HEK293 (cell line): ENCODE measurements around the gene RGS14.

ENCODE experiments used
- FEZF1 ChIP-seq: fragments of 450-650 bp; formaldehyde crosslinking; IDR thresholded peaks from 2 replicates; pipeline ENCODE4 v1.5.1; 2016; ENCODE audit warnings: missing biosample characterization, missing genetic modification characterization
- GLI2 ChIP-seq: fragments of 450-650 bp; formaldehyde crosslinking; IDR thresholded peaks from 2 replicates; pipeline ENCODE4; 2017; ENCODE audit warnings: missing biosample characterization, missing genetic modification characterization, low read depth, borderline replicate concordance
- IKZF3 ChIP-seq: fragments of 450-650 bp; IDR thresholded peaks from 2 replicates; pipeline ENCODE4 v1.5.0; 2018; ENCODE audit warnings: missing biosample characterization, mild to moderate bottlenecking, missing genetic modification characterization, moderate library complexity
- KLF8 ChIP-seq: fragments of 450-650 bp; formaldehyde crosslinking; IDR thresholded peaks from 2 replicates; pipeline ENCODE4 v1.5.1; 2016; ENCODE audit warnings: missing biosample characterization, missing genetic modification characterization
- MEIS1 ChIP-seq: sonication (generic); formaldehyde crosslinking; IDR thresholded peaks from 2 replicates; pipeline ENCODE4 v1.8.1; 2022; ENCODE audit warnings: missing genetic modification reagents, mild to moderate bottlenecking, borderline replicate concordance
- OVOL3 ChIP-seq: fragments of 450-650 bp; formaldehyde crosslinking; IDR thresholded peaks from 2 replicates; pipeline ENCODE4 v1.5.1; 2016; ENCODE audit warnings: missing biosample characterization, missing genetic modification characterization
- SP2 ChIP-seq: fragments of 450-650 bp; formaldehyde crosslinking; IDR thresholded peaks from 2 replicates; pipeline ENCODE4 v1.5.1; 2016; ENCODE audit warnings: missing biosample characterization, missing genetic modification characterization
- YY2 ChIP-seq: fragments of 450-650 bp; formaldehyde crosslinking; IDR thresholded peaks from 2 replicates; pipeline ENCODE4 v1.5.1; 2016; ENCODE audit warnings: missing biosample characterization, missing genetic modification characterization
- ZBTB20 ChIP-seq: fragments of 450-650 bp; formaldehyde crosslinking; IDR thresholded peaks from 2 replicates; pipeline ENCODE4 v1.5.1; 2016; ENCODE audit warnings: missing biosample characterization, missing genetic modification characterization
- ZBTB8A ChIP-seq: fragments of 450-650 bp; formaldehyde crosslinking; IDR thresholded peaks from 2 replicates; pipeline ENCODE4 v1.5.1; 2016; ENCODE audit warnings: missing biosample characterization, missing genetic modification characterization
- ZNF184 ChIP-seq: fragments of 450-650 bp; IDR thresholded peaks from 2 replicates; pipeline ENCODE4 v1.5.1; 2018; ENCODE audit warnings: missing biosample characterization, mild to moderate bottlenecking, missing genetic modification characterization
- ZNF2 ChIP-seq: fragments of 450-650 bp; formaldehyde crosslinking; IDR thresholded peaks from 2 replicates; pipeline ENCODE4 v1.5.1; 2016; ENCODE audit warnings: missing biosample characterization, missing genetic modification characterization
- ZNF248 ChIP-seq: fragments of 450-650 bp; formaldehyde crosslinking; IDR thresholded peaks from 2 replicates; pipeline ENCODE4 v1.5.1; 2017; ENCODE audit warnings: missing biosample characterization, missing genetic modification characterization
- ZNF335 ChIP-seq: fragments of 450-650 bp; formaldehyde crosslinking; conservative IDR thresholded peaks from 2 replicates; pipeline ENCODE4 v1.5.1; 2016; ENCODE audit warnings: missing biosample characterization, missing genetic modification characterization
- ZNF350 ChIP-seq: fragments of 450-650 bp; formaldehyde crosslinking; IDR thresholded peaks from 2 replicates; pipeline ENCODE4 v1.5.0; 2017; ENCODE audit warnings: missing biosample characterization, mild to moderate bottlenecking, missing genetic modification characterization
- ZNF48 ChIP-seq: fragments of 450-650 bp; formaldehyde crosslinking; IDR thresholded peaks from 2 replicates; pipeline ENCODE4 v1.5.1; 2016; ENCODE audit warnings: missing biosample characterization, missing genetic modification characterization
- ZNF501 ChIP-seq: fragments of 450-650 bp; formaldehyde crosslinking; IDR thresholded peaks from 2 replicates; pipeline ENCODE4 v1.5.1; 2016; ENCODE audit warnings: missing biosample characterization, missing genetic modification characterization
- ZNF561 ChIP-seq: fragments of 450-650 bp; IDR thresholded peaks from 2 replicates; pipeline ENCODE4 v1.5.1; 2018; ENCODE audit warnings: missing biosample characterization, missing genetic modification characterization, borderline replicate concordance
- ZNF624 ChIP-seq: fragments of 450-650 bp; formaldehyde crosslinking; IDR thresholded peaks from 2 replicates; pipeline ENCODE4 v1.5.1; 2017; ENCODE audit warnings: missing biosample characterization, missing genetic modification characterization
- ZNF629 ChIP-seq: fragments of 450-650 bp; formaldehyde crosslinking; IDR thresholded peaks from 2 replicates; pipeline ENCODE4 v1.5.1; 2017; ENCODE audit warnings: missing biosample characterization, missing genetic modification characterization
- ZNF677 ChIP-seq: fragments of 450-650 bp; IDR thresholded peaks from 2 replicates; pipeline ENCODE4 v1.5.0; 2018; ENCODE audit warnings: missing biosample characterization, mild to moderate bottlenecking, missing genetic modification characterization, moderate library complexity
- ZNF701 ChIP-seq: fragments of 450-650 bp; formaldehyde crosslinking; IDR thresholded peaks from 2 replicates; pipeline ENCODE4 v1.5.1; 2016; ENCODE audit warnings: missing biosample characterization, missing genetic modification characterization
- ZNF707 ChIP-seq: fragments of 450-650 bp; formaldehyde crosslinking; IDR thresholded peaks from 2 replicates; pipeline ENCODE4 v1.5.1; 2016; ENCODE audit warnings: missing biosample characterization, missing genetic modification characterization
- ZSCAN23 ChIP-seq: fragments of 450-650 bp; formaldehyde crosslinking; IDR thresholded peaks from 2 replicates; pipeline ENCODE4 v1.5.1; 2016; ENCODE audit warnings: missing biosample characterization, missing genetic modification characterization
- TF ChIP-seq, protein P1 (sequence below): fragments of 450-650 bp; formaldehyde crosslinking; IDR thresholded peaks from 2 replicates; pipeline ENCODE4 v1.5.1; 2016; ENCODE audit warnings: missing biosample characterization, missing genetic modification characterization
- TF ChIP-seq, protein P2 (sequence below): fragments of 450-650 bp; formaldehyde crosslinking; IDR thresholded peaks from 2 replicates; pipeline ENCODE4 v1.5.1; 2016; ENCODE audit warnings: missing biosample characterization, missing genetic modification characterization, low read depth
- TF ChIP-seq, protein P3 (sequence below): sonication (generic); formaldehyde crosslinking; IDR thresholded peaks from 2 replicates; pipeline ENCODE4 v1.8.1; 2022; ENCODE audit warnings: mild to moderate bottlenecking, moderate library complexity, missing genetic modification reagents
- TF ChIP-seq, protein P4 (sequence below): fragments of 450-650 bp; formaldehyde crosslinking; IDR thresholded peaks from 2 replicates; pipeline ENCODE4; 2016; ENCODE audit warnings: missing biosample characterization, missing genetic modification characterization
- TF ChIP-seq, protein P5 (sequence below): fragments of 450-650 bp; formaldehyde crosslinking; IDR thresholded peaks from 2 replicates; pipeline ENCODE4 v1.5.1; 2016; ENCODE audit warnings: missing biosample characterization, missing genetic modification characterization
- TF ChIP-seq, protein P6 (sequence below): fragments of 450-650 bp; formaldehyde crosslinking; IDR thresholded peaks from 2 replicates; pipeline ENCODE4 v1.5.1; 2016; ENCODE audit warnings: missing biosample characterization, missing genetic modification characterization

RGS14 gene

DNA sequence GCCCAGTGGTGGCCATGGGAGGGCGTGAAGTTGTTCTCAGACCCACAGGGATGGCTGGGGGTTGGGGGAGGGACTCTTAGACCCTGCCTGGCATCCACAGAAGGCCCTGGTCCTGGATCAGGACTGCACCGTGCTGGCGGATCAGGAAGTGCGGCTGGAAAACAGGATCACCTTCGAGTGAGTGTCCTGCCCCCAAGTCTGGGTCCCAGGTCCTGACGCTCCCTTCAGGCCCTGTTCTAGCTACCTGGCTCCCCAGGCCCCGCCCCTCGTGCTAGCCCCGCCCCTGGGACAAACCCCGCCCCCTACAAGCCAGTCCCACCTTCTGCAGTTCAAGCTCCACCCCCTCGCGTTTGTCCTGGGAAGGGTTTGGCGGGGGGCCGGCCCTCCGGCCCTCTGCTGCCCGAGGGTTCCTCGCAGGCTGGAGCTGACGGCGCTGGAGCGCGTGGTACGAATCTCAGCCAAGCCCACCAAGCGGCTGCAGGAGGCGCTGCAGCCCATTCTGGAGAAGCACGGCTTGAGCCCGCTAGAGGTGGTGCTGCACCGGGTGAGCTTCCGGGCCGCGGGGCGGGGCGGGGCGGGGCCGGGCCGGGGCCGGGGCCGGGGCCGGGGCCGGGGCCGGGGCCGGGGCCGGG lies 12.9 kb downstream of the RGS14 start (continued):
- TF ChIP-seq, protein P1, sequence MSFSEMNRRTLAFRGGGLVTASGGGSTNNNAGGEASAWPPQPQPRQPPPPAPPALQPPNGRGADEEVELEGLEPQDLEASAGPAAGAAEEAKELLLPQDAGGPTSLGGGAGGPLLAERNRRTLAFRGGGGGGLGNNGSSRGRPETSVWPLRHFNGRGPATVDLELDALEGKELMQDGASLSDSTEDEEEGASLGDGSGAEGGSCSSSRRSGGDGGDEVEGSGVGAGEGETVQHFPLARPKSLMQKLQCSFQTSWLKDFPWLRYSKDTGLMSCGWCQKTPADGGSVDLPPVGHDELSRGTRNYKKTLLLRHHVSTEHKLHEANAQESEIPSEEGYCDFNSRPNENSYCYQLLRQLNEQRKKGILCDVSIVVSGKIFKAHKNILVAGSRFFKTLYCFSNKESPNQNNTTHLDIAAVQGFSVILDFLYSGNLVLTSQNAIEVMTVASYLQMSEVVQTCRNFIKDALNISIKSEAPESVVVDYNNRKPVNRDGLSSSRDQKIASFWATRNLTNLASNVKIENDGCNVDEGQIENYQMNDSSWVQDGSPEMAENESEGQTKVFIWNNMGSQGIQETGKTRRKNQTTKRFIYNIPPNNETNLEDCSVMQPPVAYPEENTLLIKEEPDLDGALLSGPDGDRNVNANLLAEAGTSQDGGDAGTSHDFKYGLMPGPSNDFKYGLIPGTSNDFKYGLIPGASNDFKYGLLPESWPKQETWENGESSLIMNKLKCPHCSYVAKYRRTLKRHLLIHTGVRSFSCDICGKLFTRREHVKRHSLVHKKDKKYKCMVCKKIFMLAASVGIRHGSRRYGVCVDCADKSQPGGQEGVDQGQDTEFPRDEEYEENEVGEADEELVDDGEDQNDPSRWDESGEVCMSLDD (tag by site-specific recombination): no peak
- TF ChIP-seq IKZF3 (peak; percentile 75), GLI2 (tag by site-specific recombination) (no peak), ZNF248 (tag by site-specific recombination) (no peak), ZBTB8A (tag by site-specific recombination) (peak; percentile 51; the same call in 1 of the 2 replicates), ZNF48 (tag by site-specific recombination) (no peak), ZNF629 (tag by site-specific recombination) (0 out of 2 replicates have a peak, but pooled peaks have one; percentile 19), ZNF501 (tag by site-specific recombination) (no peak), ZNF335 (tag by site-specific recombination) (peak; percentile 88), ZNF677 (tag by site-specific recombination) (no peak), ZNF184 (tag by site-specific recombination) (no peak), ZNF624 (tag by site-specific recombination) (no peak), SP2 (tag by site-specific recombination) (peak; percentile 84), MEIS1 (CRISPR knock-in tag) (no peak), ZNF701 (tag by site-specific recombination) (no peak), FEZF1 (no peak), ZBTB20 (tag by site-specific recombination) (peak; percentile 55; the same call in 1 of the 2 replicates), ZNF350 (tag by site-specific recombination) (no peak), OVOL3 (tag by site-specific recombination) (no peak), KLF8 (tag by site-specific recombination) (peak; percentile 58; the same call in 1 of the 2 replicates), ZNF707 (tag by site-specific recombination) (no peak), ZNF561 (tag by site-specific recombination) (no peak), ZSCAN23 (tag by site-specific recombination) (no peak), ZNF2 (no peak), YY2 (tag by site-specific recombination) (no peak)
- TF ChIP-seq, protein P2, sequence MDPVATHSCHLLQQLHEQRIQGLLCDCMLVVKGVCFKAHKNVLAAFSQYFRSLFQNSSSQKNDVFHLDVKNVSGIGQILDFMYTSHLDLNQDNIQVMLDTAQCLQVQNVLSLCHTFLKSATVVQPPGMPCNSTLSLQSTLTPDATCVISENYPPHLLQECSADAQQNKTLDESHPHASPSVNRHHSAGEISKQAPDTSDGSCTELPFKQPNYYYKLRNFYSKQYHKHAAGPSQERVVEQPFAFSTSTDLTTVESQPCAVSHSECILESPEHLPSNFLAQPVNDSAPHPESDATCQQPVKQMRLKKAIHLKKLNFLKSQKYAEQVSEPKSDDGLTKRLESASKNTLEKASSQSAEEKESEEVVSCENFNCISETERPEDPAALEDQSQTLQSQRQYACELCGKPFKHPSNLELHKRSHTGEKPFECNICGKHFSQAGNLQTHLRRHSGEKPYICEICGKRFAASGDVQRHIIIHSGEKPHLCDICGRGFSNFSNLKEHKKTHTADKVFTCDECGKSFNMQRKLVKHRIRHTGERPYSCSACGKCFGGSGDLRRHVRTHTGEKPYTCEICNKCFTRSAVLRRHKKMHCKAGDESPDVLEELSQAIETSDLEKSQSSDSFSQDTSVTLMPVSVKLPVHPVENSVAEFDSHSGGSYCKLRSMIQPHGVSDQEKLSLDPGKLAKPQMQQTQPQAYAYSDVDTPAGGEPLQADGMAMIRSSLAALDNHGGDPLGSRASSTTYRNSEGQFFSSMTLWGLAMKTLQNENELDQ (tag by site-specific recombination): no peak
- TF ChIP-seq, protein P3, sequence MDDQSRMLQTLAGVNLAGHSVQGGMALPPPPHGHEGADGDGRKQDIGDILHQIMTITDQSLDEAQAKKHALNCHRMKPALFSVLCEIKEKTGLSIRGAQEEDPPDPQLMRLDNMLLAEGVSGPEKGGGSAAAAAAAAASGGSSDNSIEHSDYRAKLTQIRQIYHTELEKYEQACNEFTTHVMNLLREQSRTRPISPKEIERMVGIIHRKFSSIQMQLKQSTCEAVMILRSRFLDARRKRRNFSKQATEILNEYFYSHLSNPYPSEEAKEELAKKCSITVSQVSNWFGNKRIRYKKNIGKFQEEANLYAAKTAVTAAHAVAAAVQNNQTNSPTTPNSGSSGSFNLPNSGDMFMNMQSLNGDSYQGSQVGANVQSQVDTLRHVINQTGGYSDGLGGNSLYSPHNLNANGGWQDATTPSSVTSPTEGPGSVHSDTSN (CRISPR knock-in tag): no peak
- TF ChIP-seq, protein P4, sequence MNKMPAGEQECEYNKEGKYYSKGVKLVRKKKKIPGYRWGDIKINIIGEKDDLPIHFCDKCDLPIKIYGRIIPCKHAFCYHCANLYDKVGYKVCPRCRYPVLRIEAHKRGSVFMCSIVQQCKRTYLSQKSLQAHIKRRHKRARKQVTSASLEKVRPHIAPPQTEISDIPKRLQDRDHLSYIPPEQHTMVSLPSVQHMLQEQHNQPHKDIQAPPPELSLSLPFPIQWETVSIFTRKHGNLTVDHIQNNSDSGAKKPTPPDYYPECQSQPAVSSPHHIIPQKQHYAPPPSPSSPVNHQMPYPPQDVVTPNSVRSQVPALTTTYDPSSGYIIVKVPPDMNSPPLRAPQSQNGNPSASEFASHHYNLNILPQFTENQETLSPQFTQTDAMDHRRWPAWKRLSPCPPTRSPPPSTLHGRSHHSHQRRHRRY (tag by site-specific recombination): no peak
- TF ChIP-seq, protein P5, sequence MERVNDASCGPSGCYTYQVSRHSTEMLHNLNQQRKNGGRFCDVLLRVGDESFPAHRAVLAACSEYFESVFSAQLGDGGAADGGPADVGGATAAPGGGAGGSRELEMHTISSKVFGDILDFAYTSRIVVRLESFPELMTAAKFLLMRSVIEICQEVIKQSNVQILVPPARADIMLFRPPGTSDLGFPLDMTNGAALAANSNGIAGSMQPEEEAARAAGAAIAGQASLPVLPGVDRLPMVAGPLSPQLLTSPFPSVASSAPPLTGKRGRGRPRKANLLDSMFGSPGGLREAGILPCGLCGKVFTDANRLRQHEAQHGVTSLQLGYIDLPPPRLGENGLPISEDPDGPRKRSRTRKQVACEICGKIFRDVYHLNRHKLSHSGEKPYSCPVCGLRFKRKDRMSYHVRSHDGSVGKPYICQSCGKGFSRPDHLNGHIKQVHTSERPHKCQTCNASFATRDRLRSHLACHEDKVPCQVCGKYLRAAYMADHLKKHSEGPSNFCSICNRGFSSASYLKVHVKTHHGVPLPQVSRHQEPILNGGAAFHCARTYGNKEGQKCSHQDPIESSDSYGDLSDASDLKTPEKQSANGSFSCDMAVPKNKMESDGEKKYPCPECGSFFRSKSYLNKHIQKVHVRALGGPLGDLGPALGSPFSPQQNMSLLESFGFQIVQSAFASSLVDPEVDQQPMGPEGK (tag by site-specific recombination): peak; percentile 76
- TF ChIP-seq, protein P6, sequence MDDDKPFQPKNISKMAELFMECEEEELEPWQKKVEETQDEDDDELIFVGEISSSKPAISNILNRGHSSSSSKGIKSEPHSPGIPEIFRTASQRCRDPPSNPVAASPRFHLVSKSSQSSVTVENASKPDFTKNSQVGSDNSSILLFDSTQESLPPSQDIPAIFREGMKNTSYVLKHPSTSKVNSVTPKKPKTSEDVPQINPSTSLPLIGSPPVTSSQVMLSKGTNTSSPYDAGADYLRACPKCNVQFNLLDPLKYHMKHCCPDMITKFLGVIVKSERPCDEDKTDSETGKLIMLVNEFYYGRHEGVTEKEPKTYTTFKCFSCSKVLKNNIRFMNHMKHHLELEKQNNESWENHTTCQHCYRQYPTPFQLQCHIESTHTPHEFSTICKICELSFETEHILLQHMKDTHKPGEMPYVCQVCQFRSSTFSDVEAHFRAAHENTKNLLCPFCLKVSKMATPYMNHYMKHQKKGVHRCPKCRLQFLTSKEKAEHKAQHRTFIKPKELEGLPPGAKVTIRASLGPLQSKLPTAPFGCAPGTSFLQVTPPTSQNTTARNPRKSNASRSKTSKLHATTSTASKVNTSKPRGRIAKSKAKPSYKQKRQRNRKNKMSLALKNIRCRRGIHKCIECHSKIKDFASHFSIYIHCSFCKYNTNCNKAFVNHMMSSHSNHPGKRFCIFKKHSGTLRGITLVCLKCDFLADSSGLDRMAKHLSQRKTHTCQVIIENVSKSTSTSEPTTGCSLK: no peak
